RWPE2 (cell line): ENCODE measurements around the gene USP24.

Experiments
- ATAC-seq: fragments of 200-7000 bp; cut with Tn5 transposase; 3 replicates; pipeline ENCODE4 v1.9.1; 2021; ENCODE audit warnings: low read depth
- DNase-seq: peaks from one replicate; pipeline ENCODE4 v3.0.0-alpha.2; 2020; ENCODE audit warnings: low spot score
- H3K27ac ChIP-seq: fragments of 450-650 bp; 2 replicates; pipeline ENCODE4 v1.5.1; 2017; ENCODE audit warnings: mild to moderate bottlenecking; ENCODE audit not compliant: poor library complexity, severe bottlenecking
- H3K27me3 ChIP-seq: fragments of 250-450 bp; sonication (Bioruptor Pico); 2 replicates; pipeline ENCODE4 v1.5.1; 2021; ENCODE audit warnings: mild to moderate bottlenecking, moderate library complexity; ENCODE audit not compliant: insufficient read depth, poor library complexity, severe bottlenecking
- H3K36me3 ChIP-seq: fragments of 250-450 bp; sonication (Bioruptor Pico); 2 replicates; pipeline ENCODE4 v1.5.1; 2020; ENCODE audit warnings: low read depth, mild to moderate bottlenecking, moderate library complexity
- H3K4me1 ChIP-seq: fragments of 250-450 bp; sonication (Bioruptor Pico); 2 replicates; pipeline ENCODE4 v1.5.1; 2021; ENCODE audit warnings: mild to moderate bottlenecking, moderate library complexity; ENCODE audit not compliant: insufficient read depth, poor library complexity, severe bottlenecking
- H3K4me3 ChIP-seq: fragments of 250-450 bp; sonication (Bioruptor Pico); 2 replicates; pipeline ENCODE4 v1.5.1; 2021; ENCODE audit warnings: mild to moderate bottlenecking, moderate library complexity; ENCODE audit not compliant: severe bottlenecking
- H3K9me3 ChIP-seq: fragments of 250-450 bp; sonication (Bioruptor Pico); 2 replicates; pipeline ENCODE4 v1.5.1; 2021; ENCODE audit warnings: mild to moderate bottlenecking, moderate library complexity; ENCODE audit not compliant: severe bottlenecking
- CTCF ChIP-seq: fragments of 450-650 bp; IDR thresholded peaks from one replicate; pipeline ENCODE4 v1.5.1; 2017; ENCODE audit warnings: mild to moderate bottlenecking, moderate library complexity; ENCODE audit not compliant: poor library complexity, severe bottlenecking

The USP24 gene

GRCh38 chr1:55134152-55134808 is 80.9 kb downstream of the USP24 start:
- DNase-seq (no peak), ATAC-seq (no peak)
- TF ChIP-seq CTCF = no peak
- H3K4me1 ChIP-seq = no peaks in the 10 kb centered on the region
- H3K27me3 ChIP-seq = no peaks in the 10 kb centered on the region
- no peak overlapping the region for H3K27ac ChIP-seq
- H3K9me3 ChIP-seq = no peaks in the 10 kb centered on the region
- H3K4me3 ChIP-seq = no peak overlapping the region
- H3K36me3 ChIP-seq = peaks cover 100% of the 10 kb centered on the region

- Histone ChIP-seq H3K4me1 (no peaks in the 10 kb centered on the region), H3K4me3 (no peak overlapping the region), H3K27ac (no peak overlapping the region), H3K36me3 (peaks cover 95% of the 10 kb centered on the region), H3K9me3 (no peaks in the 10 kb centered on the region), H3K27me3 (no peaks in the 10 kb centered on the region)
- TF ChIP-seq CTCF = no peak
- ATAC-seq (no peak), DNase-seq (no peak)
Observed at GRCh38 chr1:55131801-55132200, 83.4 kb downstream of the USP24 start.

GRCh38 chr1:55131218-55131617 is 83.9 kb downstream of the USP24 start:
- peaks cover 93% of the 10 kb centered on the region for H3K36me3 ChIP-seq
- no peak overlapping the region for H3K4me3 ChIP-seq
- no peaks in the 10 kb centered on the region for H3K27me3 ChIP-seq
- no peak overlapping the region for H3K27ac ChIP-seq
- no peak for DNase-seq
- H3K4me1 ChIP-seq = no peaks in the 10 kb centered on the region
- no peaks in the 10 kb centered on the region for H3K9me3 ChIP-seq
- TF ChIP-seq CTCF = no peak
- no peak for ATAC-seq

DNA sequence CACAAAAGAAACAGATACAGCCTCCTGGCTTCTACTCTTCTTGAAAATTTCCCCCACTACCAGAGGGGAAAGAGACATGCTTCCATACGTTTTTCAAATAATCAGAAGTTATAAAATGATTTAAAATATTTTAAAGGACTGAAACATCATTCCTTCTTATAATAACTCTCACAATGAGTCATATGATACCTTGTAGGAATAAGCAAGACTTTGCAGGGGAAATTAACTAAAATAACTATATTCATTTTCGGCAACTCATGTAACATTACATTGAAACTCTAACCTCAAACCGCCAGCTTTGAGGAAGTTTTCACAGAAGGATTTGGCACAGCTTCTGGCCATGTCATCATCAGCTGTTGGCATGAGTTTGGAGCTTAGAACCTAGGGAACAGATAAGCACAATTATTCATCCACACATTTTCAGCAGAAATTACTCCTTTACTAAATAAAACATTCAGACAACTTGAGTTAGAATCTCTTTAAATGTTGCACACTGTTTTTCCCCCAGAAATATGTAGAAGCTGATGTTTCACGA is 85.9 kb downstream of the USP24 start:
- Histone ChIP-seq H3K27ac (no peak overlapping the region), H3K4me3 (no peak overlapping the region), H3K27me3 (no peaks in the 10 kb centered on the region), H3K9me3 (no peaks in the 10 kb centered on the region), H3K36me3 (peaks cover 93% of the 10 kb centered on the region), H3K4me1 (peaks cover 4% of the 10 kb centered on the region)
- DNase-seq (no peak), ATAC-seq (no peak)
- no peak for TF ChIP-seq CTCF

- no peak for DNase-seq
Observed at GRCh38 chr1:55128418-55128995, 86.7 kb downstream of the USP24 start.

More at GRCh38 chr1:55128418-55128995, 86.7 kb downstream of the USP24 start:
- H3K27me3 ChIP-seq = no peaks in the 10 kb centered on the region
- ATAC-seq = no peak
- peaks cover 93% of the 10 kb centered on the region for H3K36me3 ChIP-seq
- no peak for TF ChIP-seq CTCF
- H3K9me3 ChIP-seq = no peaks in the 10 kb centered on the region
- peaks cover 4% of the 10 kb centered on the region for H3K4me1 ChIP-seq
- no peak overlapping the region for H3K27ac ChIP-seq
- no peak overlapping the region for H3K4me3 ChIP-seq
